NK-92 treated with Interleukin-12 subunit alpha and Interleukin-12 subunit beta, amount 100 ng/mL, for 24 hours (cell line): Measurements from ENCODE around the gene RANGAP1.
"Not testable (repeated sequence)": the region's sequence is repeated elsewhere in the genome, so short reads cannot be mapped to it uniquely, and the experiment has no call there.

Source experiments
- DNase-seq: peaks from one replicate; lab custom pipeline; 2025; lab: John Stamatoyannopoulos, UW

Gene RANGAP1

DNA sequence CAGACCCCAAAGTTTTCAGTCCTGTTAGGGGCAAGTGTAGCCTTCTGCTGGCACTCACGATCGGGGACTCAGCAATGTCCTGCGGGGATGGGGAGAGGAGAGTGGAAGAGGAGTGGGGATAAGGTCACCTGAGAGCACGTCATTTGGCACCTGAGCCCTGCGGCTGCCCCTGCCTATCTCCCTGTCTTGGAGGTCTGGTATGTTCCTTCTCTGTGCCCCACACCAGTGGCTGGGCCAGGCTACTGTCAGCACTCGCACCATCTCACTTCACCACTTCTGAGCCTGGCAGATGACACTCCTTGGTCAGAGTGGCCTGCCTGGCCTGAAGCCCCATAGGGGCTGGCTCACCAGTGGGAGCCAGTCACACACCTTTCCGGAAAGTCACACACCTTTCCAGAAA, 25.1 kb downstream of the RANGAP1 start:
- no peak for DNase-seq

DNA sequence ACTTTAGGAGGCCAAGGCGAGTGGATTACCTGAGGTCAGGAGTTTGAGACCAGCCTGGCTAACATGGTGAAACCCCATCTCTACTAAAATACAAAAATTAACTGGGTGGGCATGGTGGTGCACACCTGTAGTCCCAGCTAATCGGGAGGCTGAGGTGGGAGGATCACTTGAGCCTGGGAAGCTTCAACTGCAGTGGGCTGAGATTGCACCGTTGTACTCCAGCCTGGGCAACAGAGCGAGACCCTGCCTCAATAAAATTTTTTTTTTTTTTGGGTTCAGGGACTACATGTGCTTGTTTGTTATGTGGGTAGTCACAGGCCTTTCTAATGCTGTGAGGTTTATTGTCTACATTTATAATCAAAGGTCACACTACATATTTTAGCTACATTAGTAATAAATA, 26.2 kb downstream of the RANGAP1 start:
- not testable (repeated sequence) for DNase-seq

DNA sequence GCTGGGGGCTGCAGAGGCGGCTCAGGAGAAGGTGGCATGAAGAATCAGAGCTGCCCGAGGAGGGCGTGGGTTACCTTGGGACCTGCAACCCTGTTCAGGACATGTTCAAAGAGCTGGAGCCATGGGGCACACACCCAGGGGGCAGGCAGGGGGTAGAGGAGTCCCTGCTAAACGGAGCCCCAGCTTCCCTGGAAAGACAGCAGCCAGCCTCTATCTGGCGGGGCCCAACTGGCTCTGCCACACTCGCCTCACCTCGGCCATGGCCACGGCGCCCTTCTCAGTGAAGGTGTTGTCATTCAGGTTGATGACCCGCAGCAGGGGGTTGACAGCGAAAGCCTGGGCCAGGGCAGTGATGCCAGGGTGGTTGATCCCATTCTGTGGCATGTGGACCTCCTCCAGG, 28.3 kb downstream of the RANGAP1 start:
- no peak for DNase-seq

DNA sequence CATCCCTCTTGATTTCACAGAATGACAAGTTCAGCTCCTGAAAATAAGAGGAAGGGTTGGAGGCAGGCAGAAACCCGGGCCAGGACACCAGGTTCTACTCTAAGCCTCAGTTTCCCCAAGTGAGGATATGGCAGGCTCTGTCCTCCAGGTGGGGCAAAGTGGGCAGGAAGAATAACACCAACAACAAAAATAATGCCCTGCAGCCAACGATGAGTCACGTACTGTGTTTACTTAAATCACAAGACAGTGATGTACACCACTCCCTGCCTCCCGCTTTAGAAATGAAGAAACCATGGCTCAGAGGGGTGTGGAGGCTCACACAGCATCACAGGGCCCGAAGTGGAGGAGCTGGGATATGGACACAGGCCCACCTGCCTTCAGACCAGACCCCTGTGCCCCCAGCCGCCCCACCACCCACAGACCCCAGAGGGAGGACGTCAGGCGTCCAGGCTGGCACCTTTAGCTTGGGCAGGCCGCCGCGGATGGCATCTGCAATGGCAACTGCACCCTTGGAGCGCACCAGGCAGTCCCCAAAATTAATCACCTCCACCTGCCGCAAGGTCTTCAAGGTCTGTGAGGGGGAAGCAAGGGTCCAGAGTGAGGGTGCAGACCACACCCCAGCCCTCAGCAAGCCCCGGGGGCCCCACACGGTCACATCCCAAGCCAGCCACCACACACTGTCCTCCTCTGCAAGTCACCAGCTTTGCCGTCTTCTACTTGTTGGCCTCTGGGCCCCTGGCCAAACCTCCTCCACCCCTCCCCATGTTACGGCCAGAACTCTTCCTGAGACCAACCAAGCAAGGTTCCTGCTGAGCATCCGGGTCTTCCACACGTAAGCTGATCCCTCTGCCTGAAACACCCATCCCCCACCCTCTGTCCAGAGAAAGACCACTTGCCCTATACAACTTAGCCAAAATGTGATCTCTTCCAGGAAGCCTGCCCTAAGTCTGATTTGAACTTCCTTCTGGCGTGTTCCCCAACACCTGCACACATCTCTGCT, 29.4 kb downstream of the RANGAP1 start:
- DNase-seq = no peak

DNA sequence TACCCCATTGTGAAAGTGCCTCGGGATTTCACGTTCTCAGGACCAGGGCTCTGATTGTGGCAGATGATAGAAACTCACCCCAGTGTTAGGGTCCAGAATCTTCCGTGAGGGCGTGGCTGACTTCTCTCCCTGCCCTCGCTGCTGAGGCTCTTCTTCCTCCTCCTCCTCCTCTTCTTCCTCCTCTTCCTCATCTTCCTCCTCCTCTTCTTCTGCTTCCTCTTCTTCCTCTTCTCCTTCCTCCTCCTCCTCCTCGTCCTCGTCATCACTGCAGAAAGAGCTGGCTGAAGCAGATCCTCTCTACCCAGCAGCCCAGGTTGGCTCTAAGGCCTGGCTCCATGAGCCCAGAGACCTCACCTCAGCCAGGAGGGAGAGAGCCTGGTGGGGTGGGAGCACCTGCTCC, 31.8 kb downstream of the RANGAP1 start:
- DNase-seq = no peak

DNA sequence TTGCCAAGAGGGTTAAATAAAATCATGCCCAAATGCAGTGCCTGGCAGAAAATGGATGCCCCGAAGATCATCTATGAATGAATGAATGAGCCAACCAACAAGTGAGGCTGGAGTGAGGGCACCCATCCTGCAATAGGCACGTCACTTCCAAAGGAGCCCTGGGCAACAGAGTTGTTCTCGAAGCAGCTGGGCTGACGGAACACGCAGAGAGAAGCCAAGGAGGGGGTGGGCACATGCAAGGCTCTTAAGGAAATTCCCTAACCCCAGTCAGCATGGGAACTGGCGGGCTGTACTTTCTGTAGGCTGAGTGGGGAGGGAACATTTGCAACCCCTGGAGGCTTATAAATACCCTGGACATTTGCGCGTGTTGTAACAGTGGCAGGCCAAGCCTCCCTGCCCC, 33.6 kb downstream of the RANGAP1 start:
- DNase-seq = no peak

DNA sequence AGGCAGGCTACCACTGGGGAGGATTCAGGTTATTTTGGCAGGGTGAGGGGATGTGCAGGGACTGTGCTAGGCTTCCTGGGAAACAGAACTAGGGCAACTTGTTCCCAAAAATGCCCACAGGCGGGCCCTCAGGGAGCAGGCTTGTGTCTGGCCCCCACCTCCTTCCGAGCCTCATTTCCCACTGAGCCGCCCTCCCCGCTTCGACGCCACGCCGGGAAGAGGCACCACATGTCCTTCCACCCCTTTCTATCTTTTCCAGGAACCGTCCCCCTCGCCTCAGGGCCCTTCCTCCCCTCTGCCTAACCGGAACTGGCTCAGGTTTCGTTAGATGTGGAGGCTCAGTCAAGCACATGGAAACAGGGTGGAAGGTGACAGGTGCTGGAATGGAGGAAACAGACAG, 35.9 kb downstream of the RANGAP1 start:
- DNase-seq = no peak

DNA sequence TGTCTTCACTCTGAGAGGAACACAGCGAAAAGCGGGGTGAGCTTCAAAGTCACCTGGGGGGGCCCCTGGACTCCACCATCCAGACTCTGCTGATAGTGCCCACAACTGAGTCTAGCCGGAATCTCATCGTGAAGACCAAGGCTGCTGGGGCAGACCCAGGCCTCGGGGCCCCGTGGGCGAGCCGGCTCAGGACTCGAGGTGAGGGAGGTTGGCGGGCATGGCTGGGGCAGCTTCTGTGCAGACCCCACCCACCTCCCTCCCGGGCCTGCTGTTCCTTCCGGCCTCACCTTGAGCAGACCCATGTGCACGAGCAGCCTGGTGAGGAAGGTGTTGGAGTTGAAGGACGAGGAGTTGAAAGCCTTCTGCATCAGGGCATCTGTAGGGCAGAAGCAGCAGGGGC, 36.5 kb downstream of the RANGAP1 start:
- DNase-seq = no peak

DNA sequence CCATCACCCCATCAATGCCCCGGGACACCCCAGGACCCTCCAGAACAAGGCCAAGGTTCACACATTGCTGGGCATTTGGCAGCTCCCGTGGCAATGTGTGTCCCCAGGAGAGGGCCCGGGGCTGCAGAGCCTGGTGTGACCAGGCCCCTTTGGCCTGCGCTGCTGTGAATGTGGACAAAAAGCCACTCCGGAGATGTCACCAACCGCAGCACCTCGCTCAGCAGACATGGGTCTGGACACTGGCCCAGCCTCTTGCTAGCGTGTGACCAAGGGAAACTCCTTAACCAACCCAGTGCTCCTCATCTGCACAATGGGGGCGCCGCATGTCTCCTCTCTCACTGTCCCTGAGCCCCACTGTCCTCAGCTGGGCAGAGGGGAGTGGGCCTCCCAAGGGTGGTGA, 37.2 kb downstream of the RANGAP1 start:
- no peak for DNase-seq

DNA sequence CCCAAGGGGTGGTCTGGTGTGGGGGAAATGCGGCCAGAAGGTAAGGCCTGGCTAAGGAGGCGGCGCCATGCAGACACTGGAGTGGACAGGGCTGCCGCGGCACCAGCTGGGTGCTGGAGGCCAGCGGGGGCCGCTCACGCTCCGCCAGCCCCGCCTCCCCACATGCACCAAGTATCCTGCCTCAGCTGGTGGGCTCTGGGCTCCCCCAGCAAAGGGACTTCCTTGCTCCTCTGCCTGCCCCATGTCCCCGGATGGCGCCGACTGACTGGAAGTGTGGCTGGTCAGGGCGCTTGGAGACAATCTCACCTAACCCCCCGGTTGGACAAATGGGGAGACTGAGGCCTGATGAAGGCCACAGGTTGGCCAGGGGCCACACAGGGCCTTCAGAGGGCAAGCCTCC, 37.7 kb downstream of the RANGAP1 start:
- DNase-seq = no peak

DNA sequence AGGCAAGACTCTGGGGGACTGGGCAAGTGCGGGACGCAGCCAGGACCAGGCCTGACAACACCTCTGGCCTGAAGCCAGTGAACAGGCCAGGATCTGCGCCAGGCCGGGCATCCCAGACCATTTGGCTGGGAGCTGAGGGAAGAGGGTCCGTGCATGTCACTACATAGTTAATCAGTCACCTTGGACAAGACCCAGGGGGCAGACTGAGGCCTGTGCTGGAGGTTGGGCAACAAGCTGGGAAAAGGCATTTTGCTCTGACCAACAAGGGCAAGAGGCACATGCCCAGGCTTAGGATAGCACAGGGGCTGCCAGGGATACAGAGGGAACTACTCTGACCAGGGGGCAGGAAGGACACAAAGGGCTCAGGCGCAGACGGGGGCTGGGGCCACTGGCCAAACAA, 38.3 kb downstream of the RANGAP1 start:
- DNase-seq = no peak

DNA sequence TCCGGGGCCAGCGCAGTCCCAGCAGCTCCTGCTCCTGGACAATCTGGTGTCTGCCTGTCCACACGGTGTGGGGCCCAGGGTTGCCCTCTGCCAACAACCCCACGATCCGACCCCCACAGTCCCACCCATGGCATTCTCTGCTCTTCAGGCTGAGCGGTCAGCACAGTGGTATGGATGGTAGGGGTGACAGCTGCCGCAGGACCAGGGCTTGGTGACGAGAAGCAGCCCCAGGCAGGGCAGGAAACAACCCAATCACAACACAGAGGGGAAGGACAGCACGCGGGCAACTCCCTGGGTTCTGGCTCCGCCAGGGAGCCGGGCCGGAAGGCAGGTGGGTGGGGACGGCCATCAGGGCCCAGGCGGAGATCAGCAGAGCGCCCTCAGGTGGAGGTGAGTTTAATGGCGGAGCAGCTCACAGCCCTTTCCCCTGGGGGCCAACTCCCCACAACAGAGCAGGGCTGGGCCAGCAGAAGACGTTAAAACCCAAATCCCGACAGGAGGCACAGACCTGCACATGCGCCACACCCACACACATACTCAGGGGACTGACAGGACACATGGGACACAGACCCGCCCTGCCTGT, 40.0 kb downstream of the RANGAP1 start:
- DNase-seq = no peak

DNA sequence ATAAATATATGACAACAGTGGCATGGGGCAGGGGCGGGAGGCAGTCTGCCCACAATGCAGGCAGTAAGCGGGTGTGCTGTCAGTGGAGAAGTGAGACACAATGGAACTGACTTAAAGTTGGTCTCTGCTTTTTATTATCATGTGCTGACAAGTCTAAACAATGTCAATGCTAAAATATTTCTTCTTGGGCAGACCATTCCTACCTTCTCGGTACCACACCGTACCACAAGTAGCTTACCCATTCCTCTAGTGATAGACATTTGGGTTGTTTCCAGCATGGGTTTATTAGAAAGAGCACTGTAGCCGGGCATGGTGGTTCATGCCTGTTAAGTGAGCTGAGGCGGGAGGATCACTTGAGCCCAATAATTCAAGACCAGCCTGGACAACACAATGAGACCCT, 42.6 kb downstream of the RANGAP1 start:
- no peak for DNase-seq

DNA sequence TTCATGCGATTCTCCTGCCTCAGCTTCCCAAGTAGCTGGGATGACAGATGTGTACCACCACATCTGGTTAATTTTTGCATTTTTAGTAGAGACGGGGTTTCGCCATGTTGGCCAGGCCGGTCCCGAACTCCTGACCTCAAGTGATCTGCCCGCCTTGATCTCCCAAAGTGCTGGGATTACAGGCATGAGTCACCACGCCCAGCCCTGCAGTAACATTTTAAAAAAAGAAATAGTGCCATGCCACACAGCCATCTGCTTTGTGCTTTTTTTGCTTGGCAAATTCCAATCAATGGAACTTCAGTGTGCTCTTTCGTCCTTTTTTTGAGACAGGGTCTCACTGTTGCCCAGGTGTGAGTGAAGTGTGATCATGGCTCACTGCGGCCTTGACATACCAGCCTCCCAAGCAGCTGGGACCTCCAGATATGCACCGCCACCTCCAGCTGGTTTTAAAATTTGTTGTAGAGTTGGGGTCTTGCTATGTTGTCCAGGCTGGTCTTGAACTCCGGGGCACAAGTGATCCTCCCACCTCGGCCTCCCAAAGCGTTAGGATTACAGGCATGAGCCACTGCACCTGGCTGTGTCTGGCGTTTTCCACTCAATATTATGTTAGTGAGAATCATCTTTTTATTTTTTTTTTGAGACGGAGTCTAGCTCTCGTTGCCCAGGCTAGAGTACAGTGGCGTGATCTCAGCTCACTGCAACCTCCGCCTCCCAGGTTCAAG, 43.4 kb downstream of the RANGAP1 start:
- DNase-seq = no peak

DNA sequence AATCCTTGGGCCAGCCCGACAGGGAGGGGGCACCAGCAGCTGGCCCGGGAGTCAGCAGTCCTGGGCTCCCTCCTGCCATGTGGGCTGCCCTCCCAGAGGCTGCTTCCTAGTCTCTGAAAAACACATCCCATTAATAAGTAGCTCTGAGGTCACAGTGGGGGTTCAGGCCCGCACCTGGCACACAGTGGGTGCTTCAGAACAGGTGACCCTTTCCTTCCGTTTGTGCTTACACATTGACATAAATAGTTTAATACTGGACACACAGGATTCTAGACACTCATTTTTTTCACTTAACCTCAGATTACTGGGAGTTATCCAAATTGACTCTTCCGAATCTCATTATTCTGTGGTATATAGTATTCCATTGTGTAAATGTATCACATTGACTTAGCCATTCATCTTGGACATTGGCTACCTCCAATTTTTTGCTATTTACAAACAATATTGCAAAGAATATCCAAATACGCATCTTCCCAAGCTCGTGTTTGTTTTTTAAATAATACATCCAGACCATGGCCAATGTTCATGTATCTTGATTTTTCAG, 44.8 kb downstream of the RANGAP1 start:
- no peak for DNase-seq

DNA sequence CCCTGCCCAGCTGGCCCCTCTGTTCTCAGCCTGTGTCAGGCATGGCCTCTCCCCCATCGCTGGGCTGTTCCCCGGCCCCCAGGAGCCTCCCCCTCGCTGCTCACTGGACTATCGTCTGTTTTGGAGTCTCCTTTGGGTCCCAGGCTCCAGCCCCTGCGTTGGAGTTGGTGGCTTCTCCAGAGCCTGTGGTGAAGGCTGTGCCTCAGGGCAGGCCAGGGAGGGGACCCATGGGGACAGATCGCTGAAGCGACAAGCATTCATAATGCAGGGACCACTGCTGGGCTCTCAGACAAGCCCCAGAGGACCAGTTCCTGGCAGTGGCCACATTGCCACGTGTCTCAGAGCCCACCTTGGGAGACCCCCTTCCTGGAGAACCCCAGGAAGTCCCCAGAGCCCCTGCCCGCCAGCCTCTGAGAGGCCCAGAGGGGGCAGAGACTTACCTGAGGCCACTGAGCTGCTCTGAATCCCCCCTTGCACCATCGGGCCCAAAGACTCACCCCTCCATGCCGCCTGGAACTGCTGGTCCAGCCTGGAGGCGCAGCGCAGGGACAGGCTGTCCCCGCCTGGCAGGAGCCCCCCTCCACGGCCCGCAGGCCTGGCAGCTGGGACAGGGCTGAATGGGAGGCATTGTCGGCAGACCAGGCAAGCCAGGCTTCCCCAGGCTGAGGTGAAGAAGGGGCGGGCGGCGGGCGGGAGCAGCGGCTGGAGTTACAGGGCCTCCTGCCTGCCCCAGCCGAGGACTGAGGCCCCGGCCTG, 45.4 kb downstream of the RANGAP1 start, which contains the start of gene CHADL:
TSS of gene CHADL (minus strand) at position 555 of the 756 bp plus-strand sequence. CDS start at position 505, 50 bp downstream.
- no peak for DNase-seq

DNA sequence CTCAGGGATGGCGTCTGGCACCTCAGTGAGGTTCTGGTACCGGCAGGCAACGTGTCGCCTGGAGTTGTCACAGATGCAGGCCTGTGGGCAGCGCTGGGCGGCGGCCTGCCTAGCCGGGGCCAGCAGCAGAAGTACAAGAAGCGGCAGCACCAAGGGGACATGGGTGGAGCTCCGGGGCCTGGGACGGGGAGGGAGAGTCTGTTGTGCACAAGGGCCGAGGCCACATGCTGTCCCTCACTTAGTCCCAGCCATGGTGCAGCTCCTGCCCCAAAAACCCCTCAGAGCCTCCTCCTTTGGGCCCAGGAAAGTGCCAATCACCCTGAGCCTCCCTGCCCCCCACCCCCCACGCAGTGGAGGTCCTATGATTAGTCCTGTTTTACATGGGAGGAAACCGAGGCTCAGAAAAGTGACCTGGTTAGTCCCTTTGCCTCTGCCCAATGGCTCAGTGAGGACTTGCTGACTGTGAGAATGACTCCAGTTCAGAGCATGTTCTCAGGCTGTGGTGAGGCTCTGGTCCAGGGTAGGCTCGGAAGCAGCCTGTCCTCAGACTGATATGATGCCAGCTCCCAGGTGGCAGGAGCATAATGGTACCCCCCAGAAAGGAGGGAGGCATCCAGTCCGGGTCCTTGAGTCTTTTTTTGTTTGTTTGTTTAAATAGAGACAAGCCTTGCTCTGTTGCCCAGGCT, 46.4 kb downstream of the RANGAP1 start:
- no peak for DNase-seq

DNA sequence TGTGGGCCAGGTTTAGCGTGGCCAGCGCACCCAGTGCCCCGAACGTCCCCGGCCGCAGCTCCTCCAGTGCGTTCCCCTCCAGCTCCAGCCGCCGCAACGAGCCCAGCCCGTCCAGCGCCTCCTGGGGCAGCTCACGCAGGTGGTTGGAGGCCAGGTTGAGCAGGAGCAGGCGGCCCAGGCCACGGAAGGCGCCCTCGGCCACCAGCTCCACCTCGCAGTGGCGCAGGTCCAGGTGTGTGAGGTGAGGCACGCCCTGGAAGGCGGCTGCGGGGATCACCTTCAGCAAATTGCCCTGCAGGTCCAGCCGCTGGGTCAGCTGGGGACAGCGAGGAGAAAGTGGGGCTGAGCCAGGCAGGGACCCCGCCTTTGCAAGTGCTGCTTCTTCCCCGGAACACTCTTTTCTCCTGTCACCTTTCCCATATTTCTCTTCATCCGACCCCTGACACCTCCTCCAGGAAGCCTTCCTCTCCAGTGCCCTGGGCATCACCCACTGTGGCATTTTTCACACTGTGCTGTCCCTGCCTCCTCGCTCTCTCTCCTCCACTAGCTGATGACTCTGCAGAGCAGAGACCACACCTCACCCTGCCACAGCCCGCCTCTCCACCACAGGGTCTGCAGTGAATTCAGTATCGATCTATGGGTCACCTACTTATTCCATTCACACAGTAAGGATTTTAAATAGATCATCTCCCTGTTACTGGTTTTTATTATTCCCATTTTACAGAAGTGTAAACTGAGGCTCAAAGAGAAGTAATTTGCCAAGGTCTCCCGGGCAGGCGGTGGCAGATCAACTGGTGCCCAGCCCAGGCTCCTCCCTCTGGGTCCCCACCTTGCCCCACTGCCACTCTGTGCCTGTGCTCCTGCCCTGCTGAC, 47.2 kb downstream of the RANGAP1 start:
- no peak for DNase-seq

DNA sequence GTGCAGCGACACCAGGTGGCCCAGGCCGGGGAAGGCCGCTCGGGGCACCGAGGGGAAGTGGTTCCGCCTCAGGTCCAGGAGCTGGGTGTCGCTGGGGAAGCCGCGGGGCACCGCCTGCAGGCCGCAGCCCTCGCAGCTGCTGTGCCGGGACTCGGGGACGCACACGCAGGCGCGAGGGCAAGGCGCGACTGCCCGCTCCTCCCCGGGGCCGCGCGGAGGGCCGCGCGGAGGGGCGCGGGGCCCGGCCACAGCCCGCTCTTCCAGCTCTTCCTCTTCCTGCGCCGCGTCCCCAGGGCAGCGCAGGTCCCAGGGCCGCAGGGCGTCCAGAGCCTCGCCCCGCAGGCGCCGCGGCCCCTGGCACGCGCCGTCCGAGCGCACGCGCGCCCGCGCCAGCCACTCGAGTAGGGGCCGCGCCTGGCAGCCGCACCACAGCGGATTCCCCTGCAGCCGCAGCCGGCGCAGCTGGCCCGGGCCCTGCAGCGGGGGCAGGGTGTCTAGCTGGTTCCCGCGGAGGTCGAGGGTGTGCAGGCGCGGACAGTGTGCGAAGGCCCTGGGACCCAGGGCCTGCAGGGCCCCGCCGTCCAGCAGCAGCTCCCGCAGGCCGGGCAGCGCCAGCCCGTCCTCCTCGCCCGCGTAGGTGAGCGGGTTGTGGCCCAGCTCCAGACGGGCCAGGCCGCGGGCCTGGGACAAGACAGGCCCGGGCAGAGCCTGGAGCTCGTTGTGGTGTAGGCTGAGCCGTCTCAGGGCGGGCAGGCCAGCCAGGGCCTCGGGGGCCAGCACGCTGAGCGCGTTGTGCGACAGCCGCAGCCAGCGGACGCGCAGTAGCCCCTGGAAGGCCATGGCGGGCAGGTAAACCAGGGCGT, 48.0 kb downstream of the RANGAP1 start:
- DNase-seq = no peak
